Loucy (cell line): Measurements from ENCODE around the gene NPB.

ENCODE experiments used
- CTCF ChIP-seq: fragments of 200-600 bp; sonication (generic); conservative IDR thresholded peaks from 2 replicates; pipeline ENCODE4 v1.5.1; 2014; ENCODE audit warnings: mild to moderate bottlenecking, antibody characterized with exemption, low read length
- EZH2phosphoT487 ChIP-seq: fragments of 200-600 bp; IDR thresholded peaks from 2 replicates; pipeline ENCODE4 v1.6.1; 2018; ENCODE audit warnings: antibody characterized with exemption, mild to moderate bottlenecking, moderate library complexity, borderline replicate concordance

- no peak for TF ChIP-seq CTCF
- TF ChIP-seq EZH2phosphoT487: no peak
Observed at GRCh38 chr17:81865733-81866439, 36.2 kb upstream of the NPB start.
